ENCODE results near the gene TUBGCP5. TPM values are rescaled to one million over a fixed set of nuclear protein-coding genes. Genes with fewer than 3 reads are reported as not detected.
A peak's percentile ranks its signal among the peaks of the same experiment; 100 is the strongest.
"Not testable (repeated sequence)": the region's sequence is repeated elsewhere in the genome, so short reads cannot be mapped to it uniquely, and the experiment has no call there.

TUBGCP5 gene
- total RNA-seq, 1 donor from 2014 or later, result 12.9 TPM

DNA sequence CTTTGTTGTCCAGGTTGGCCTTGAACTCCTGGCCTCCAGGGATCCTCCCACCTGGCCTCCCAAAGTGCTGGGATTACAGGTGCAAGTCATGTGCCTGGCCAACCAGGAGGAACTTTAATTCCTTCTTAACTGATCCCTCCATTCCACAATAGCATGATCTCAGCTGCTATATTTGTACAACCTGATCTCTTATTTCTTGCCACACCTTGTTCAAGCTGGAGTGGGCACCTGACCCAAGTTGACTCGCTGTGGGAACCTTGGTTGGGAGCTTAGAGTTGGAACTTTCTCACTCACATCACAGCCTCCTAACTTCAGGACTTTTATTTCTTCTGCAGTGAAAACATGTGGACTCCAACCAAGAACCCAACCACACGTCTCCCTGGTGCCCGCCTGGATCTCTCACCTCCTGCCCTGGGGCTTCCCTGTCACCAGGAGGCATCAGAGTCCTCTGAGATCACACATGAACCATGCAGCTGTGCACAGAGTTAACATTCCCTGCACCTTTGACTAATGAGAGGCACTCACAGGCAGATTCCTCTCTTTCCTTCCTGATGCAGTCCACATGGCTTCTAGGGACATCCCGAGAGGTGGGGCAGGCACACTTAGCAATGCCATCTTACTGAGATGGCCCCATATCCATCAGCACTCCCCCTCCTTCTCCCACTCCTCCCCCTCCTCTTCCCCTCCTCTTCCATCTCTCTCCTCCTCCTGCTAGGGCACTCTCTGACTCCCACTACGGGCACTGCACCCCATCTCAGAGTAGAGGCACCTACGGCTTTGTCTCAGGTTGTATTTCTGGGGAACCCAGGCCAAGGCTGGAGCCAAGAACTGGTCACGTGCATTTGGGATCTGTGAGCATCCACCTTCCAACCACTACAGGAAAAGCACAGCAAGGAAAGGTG lies 49.5 kb downstream of the TUBGCP5 start:
- Histone ChIP-seq H3K4me3 (no peak overlapping the region), H3K9me3 (no peaks in the 10 kb centered on the region), H3K36me3 (peaks cover 13% of the 10 kb centered on the region), H3K4me1 (no peaks in the 10 kb centered on the region), H3K27ac (no peak overlapping the region), H3K27me3 (ENCODE audit: low read depth) (no peaks in the 10 kb centered on the region)
- TF ChIP-seq, protein P1, sequence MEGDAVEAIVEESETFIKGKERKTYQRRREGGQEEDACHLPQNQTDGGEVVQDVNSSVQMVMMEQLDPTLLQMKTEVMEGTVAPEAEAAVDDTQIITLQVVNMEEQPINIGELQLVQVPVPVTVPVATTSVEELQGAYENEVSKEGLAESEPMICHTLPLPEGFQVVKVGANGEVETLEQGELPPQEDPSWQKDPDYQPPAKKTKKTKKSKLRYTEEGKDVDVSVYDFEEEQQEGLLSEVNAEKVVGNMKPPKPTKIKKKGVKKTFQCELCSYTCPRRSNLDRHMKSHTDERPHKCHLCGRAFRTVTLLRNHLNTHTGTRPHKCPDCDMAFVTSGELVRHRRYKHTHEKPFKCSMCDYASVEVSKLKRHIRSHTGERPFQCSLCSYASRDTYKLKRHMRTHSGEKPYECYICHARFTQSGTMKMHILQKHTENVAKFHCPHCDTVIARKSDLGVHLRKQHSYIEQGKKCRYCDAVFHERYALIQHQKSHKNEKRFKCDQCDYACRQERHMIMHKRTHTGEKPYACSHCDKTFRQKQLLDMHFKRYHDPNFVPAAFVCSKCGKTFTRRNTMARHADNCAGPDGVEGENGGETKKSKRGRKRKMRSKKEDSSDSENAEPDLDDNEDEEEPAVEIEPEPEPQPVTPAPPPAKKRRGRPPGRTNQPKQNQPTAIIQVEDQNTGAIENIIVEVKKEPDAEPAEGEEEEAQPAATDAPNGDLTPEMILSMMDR (IDR thresholded peaks at IDR 0.05), result no peak
- no peak for DNase-seq
- peak; percentile 74 to 78 for ATAC-seq
- intact Hi-C loops (cut with DNase I), result no loop called here

DNA sequence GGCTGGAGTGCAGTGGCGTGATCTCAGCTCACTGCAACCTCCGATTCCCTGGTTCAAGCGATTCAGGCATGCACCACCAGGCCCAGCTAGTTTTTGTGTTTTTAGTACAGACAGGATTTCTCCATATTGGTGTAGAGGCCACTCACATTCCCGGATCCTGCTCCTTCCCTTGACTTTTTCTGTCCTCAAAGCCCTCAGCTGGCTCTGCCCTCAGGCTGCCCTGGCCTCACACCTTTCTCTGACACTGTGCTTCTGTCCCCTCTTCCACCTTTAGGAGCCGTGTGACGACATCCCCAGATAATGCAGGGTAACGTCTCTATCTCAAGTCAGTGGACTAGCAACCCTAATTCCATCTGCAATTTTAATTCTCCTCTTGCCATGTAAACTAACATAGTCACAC lies 50.6 kb downstream of the TUBGCP5 start:
- DNase-seq, result no peak
- ATAC-seq, result no peak
- no peak overlapping the region for H3K27ac ChIP-seq
- TF ChIP-seq, protein P1 (IDR thresholded peaks at IDR 0.05), result no peak
- no peaks in the 10 kb centered on the region for H3K9me3 ChIP-seq
- H3K36me3 ChIP-seq, result peaks cover 3% of the 10 kb centered on the region
- H3K27me3 ChIP-seq (ENCODE audit: low read depth), result no peaks in the 10 kb centered on the region
- no peaks in the 10 kb centered on the region for H3K4me1 ChIP-seq
- intact Hi-C loops (cut with DNase I), result no loop called here
- no peak overlapping the region for H3K4me3 ChIP-seq

DNA sequence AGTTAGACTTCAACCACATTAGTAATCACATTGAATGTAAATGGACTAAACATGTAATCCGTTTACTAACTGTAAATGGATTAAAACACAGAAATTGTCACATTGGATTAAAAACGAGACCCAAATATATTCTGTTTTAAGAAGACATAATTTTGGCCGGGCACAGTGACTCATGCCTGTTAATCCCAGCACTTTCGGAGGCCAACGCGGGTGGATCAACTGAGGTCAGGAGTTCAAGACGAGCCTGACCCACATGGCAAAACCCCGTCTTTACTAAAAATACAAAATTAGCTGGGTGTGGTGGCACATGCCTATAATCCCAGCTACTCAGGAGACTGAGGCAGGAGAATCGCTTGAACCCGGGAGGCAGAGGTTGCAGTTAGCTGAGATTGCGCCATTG lies 57.4 kb downstream of the TUBGCP5 start:
- intact Hi-C loops (cut with DNase I); ATAC-seq; H3K27me3 ChIP-seq (ENCODE audit: low read depth); H3K9me3 ChIP-seq; H3K36me3 ChIP-seq; DNase-seq; H3K4me3 ChIP-seq; H3K27ac ChIP-seq: not testable (repeated sequence)
- H3K4me1 ChIP-seq, result peaks cover 17% of the 10 kb centered on the region

DNA sequence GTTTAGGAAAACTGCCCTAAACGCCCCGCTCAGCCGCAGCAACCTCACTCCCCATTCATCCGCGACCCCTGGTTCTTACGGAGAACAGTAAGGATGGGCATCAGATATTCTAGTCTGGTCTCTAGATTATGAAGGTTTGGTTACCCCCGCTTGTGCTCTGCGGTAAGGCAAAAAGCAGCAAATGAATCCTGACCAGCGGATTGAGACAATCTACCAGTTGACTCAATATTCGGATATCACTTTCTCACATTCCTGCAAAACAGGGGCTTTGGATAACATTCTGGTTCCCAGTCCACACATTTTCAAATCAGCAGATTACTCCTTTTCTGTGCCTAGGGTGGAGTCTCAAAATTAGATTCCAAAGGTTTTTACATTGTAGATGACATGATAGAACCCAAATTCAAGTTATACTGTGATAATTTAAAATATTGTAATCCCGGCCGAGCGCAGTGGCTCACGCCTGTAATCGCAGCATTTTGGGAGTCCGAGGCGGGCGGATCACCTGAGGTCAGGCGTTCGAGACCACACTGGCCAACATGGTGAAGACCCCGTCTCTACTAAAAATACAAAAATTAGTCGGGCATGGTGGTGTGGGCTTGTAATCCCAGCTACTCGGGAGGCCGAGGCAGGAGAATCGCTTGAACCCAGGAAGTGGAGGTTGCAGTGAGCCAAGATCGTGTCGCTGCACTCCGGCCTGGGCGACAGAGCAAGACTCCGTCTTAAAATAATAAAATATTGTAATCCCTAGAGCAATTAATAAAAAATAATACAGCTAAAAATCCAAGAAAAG lies 58.1 kb downstream of the TUBGCP5 start:
- Histone ChIP-seq H3K4me3 (peak overlapping the region; percentile 90), H3K27me3 (ENCODE audit: low read depth) (no peaks in the 10 kb centered on the region), H3K36me3 (no peaks in the 10 kb centered on the region), H3K27ac (peak overlapping the region; percentile 89), H3K4me1 (peaks cover 17% of the 10 kb centered on the region), H3K9me3 (no peaks in the 10 kb centered on the region)
- TF ChIP-seq, protein P1 (IDR thresholded peaks at IDR 0.05), result no peak
- no peak for ATAC-seq
- intact Hi-C loops (cut with DNase I), result no loop called here
- no peak for DNase-seq

DNA sequence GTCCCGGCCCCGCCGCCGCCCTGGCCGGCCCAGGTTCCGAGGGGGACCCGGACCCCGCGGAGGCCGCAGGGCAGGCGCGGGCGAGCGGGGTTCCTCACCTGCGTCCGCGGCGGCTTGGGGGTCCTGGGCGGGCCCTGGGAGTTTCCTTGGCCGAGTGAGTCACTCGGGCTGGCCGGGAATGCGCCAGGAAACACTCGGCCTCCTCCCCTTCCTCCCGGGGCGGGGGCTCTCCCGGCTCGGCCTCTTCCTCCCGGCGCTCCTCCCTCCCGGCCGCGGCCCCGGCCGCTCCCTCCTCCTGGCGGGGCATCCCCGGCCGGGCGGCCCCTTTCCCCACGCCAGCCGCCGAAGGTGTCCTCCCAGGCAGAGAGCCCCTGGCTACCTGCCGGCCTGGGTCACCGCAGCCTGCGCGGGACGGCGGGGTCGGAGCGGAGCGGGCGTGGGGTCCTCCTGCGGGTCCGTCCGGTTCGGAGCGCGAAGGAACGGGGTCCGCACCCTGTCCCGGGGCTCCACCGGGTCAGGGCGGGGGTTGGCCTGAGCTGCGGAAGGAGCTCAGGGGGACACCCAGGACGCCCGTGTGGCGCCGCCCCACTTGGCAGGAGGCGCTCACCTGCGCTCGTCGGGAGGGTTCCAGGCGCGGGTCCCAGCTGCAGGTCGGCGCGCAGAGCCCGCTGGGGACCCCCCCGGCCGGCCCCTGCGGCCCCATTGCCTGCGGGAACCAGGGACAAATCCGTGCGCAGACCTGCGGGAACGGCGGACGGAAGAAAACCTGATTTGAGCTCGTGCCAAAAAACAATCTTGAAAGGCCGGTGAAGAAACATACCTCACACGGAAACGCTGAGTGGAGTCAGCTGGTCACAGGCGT lies 58.9 kb downstream of the TUBGCP5 start, which contains the start of gene CYFIP1:
Gene CYFIP1 (minus strand): TSS at position 180 of the 862 bp plus-strand sequence. CDS start 33,083 bp downstream, outside the sequence.
- Histone ChIP-seq H3K36me3 (no peaks in the 10 kb centered on the region), H3K9me3 (no peaks in the 10 kb centered on the region), H3K4me1 (peaks cover 19% of the 10 kb centered on the region), H3K27ac (peak within 1 kb of the TSS; percentile 89), H3K4me3 (peak within 1 kb of the TSS; percentile 90), H3K27me3 (ENCODE audit: low read depth) (no peaks in the 10 kb centered on the region)
- TF ChIP-seq, protein P1 (IDR thresholded peaks at IDR 0.05), result no peak
- peak; percentile 97 for ATAC-seq
- intact Hi-C loops (cut with DNase I), result no loop called here
- peak; percentile 90 for DNase-seq
